Activated CD4-positive, alpha-beta T cell treated with anti-CD3 and anti-CD28 coated beads for 1 hour (primary cell): ENCODE results near the gene PTPRT.
"Not testable (repeated sequence)": the region's sequence is repeated elsewhere in the genome, so short reads cannot be mapped to it uniquely, and the experiment has no call there.

Experiments used
- DNase-seq: peaks from one replicate; pipeline ENCODE4 v3.0.0-alpha.2; 2020

The PTPRT gene

GRCh38 chr20:42901689-42902440 lies 287.8 kb downstream of the PTPRT start:
- DNase-seq = no peak

GRCh38 chr20:42900764-42901163 lies 288.9 kb downstream of the PTPRT start:
- not testable (repeated sequence) for DNase-seq

GRCh38 chr20:42895020-42895419 lies 294.7 kb downstream of the PTPRT start:
- DNase-seq = no peak

DNA sequence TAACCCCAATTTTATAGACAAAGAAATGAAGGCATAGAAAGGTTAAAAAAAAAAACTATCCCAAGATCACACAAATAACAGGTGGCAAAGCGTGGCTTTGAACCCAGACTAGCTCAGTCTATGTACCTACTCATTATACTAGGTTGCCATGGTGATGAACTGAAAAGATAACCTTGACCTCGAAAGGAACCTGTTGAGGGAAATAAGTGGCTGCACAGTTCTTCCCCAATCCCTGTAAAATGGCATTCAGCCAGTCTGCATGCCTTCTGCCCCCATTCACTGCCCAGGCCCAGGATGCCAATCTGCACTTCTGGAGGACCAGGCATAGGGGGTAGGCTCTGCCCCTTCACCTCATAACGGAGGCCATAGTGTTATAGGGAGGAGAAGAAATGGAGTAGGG lies 295.2 kb downstream of the PTPRT start:
- DNase-seq = no peak

DNA sequence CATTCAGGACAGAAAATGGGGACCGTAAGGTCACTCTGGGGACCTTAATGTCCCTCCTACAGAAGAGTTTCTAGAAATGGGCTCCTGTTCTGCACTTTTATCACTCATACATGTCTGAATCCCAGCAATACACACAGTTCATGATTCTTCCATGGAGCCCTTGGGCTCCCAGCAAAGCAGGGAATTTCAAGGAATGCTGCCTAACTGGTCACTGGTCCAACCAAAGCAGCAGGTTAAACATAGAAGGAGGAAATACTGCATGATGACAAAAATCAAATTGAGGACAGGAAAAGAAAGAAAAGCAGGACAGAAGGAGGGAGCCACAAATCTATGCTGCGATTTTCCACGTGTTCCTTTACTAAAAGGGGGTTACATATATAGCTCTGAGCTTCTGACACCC lies 300.2 kb downstream of the PTPRT start:
- DNase-seq = no peak

- DNase-seq = no peak
Observed at GRCh38 chr20:42887281-42887680, 302.4 kb downstream of the PTPRT start.

DNA sequence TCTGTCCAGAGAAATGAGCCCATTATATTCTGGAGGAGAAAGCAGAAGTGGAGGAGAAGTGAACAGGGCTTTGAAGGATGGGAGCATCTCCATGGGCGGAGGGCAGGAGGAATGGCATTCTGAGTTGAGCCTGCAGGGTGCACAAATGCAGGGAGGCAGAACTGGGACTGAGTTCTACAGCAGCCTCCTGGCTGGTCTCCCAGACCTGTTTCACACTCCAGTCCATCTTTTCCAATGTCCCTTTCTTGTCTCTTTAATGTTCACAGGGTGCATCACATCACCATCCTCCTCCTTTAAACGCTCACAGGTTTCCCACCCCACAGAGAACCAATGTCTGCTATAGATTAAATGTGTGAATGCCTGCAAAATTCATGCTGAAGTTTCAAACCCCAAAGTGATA lies 302.9 kb downstream of the PTPRT start:
- no peak for DNase-seq

- DNase-seq = no peak
Observed at GRCh38 chr20:42886046-42886445, 303.7 kb downstream of the PTPRT start.

DNA sequence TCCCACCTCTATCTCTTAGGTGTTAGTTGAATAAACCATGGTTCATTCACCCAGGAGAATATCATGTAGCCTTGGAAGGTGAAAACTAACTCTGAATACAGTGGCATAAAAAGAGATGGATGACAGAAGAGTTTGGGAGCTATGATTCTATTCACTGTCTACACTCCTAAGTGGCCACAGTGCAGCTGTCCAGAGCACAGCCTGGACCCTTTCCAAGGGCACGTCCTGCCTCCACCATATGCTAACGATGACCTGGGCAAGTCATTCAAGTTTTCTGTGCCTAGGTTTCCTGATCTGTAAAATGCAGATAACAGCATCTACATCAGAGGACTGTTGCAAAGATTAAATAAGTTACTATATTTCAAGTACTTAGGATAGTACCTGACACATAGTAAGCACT lies 314.1 kb downstream of the PTPRT start:
- no peak for DNase-seq

DNA sequence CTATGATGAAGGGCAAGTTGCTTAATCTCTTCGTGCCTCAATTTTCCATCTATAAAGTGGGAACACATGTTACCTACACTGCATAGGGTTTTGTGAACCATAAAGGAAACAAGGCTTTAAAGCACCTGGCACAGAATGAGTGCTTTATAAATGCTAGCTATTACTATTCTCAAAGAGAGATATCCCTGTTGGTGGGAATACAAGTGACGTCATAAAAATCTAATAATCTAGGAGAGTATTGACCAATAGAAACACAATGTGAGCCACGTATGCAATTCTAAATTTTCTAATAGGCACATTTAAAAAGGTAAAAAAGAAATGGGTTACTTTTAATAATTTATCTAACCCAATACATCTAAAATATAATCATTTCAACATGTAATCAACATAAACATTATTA lies 316.4 kb downstream of the PTPRT start:
- no peak for DNase-seq

GRCh38 chr20:42864116-42864515 lies 325.6 kb downstream of the PTPRT start:
- no peak for DNase-seq

- no peak for DNase-seq
Observed at GRCh38 chr20:42862446-42862845, 327.3 kb downstream of the PTPRT start.

DNA sequence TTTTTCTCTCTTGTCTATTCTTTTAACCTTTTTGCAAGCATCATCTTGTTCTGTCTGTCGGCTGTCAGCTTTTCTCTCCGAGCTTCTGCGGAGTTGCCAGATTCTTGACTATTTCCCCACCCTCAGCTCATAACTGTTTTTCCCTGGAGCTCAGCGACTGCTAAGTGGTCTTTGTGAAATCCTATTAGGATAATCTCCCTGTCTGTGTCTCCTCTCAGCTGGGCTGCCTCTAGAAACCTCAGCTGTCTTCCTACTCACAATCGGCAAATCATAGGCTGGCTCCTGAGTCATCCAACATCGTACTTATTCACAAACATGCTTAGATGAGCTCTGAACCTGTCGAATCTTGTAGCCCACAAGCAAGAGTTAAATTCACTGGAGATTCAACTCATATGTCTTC lies 332.3 kb downstream of the PTPRT start:
- no peak for DNase-seq

DNA sequence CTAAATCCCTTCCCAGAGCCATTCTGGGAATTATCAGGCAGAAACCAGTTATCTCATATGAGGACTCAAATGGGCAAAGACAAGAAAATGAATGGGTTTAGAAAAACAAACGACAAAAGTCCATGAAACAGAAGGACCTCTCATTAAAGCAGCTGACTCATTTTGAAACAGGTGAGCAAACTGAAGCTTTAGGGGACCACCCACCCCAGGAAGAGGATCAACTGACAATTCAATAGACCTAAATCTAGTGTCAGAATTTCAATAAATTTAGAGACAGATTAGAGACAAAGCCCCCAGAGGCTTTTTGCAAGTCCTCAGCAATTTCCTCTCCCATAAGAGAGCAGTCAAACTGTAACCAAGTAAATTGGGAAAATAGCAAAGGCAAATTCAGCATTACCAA lies 333.8 kb downstream of the PTPRT start:
- DNase-seq = no peak

DNA sequence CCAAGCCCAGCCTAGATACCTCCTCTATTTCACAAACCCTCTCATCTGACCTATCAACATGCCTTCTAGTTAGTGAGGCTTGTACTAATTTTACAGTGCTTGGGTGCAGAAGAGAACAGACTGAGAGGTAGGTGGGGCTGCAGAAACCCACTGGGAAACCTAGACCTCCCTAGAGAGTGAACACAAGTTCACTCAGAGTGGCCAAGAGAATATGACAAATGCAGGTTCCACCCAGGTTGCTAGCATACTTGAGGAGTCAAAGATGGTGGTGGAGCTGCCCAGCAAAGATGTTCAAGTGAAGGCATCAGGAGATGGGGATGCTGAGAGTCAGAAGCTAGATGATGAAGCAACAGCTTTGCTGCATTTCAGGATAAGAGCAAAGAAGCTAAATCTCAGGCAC lies 337.0 kb downstream of the PTPRT start:
- no peak for DNase-seq

GRCh38 chr20:42846784-42847490 lies 342.8 kb downstream of the PTPRT start:
- no peak for DNase-seq

DNA sequence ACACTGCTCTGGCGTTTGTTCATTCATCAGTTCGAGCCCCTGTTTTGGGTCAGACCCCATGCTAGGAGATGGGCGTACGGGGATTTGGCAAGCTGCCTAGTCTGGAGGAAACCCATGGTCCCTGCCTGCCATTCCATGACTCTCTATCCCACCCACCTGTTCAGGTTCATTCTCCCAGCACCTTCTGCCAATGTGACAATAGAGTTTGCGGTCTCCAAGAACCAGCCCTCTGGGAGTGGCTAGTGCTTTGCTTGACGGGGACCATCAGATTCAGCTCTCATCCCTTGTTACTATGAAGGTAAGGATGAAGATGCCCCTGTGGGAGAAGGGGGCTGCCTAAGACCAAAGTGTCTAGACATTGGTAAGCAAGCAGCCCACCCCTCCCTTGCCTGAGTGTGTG lies 345.0 kb downstream of the PTPRT start:
- DNase-seq = no peak

DNA sequence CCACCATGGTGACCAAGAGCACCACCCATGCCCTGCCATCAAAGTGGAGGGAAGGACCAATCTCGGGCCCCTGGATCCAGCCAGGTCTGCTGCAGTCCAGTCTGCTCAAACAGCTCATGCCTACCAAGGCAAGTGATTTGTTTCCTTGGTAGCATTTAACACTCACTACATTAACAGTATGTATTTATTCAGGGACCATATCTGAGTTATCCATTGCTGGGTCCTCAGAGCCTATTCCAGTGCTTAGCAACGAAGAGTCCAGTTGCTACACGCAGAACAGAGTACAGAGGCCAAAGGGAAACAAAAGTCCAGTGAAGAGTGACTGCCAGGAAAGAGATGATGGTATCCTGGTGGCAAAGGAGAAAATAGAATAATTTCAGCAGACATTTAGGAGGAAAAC lies 352.2 kb downstream of the PTPRT start:
- DNase-seq = no peak

- no peak for DNase-seq
Observed at GRCh38 chr20:42836339-42836738, 353.4 kb downstream of the PTPRT start.

GRCh38 chr20:42807876-42808275 lies 381.8 kb downstream of the PTPRT start:
- no peak for DNase-seq

DNA sequence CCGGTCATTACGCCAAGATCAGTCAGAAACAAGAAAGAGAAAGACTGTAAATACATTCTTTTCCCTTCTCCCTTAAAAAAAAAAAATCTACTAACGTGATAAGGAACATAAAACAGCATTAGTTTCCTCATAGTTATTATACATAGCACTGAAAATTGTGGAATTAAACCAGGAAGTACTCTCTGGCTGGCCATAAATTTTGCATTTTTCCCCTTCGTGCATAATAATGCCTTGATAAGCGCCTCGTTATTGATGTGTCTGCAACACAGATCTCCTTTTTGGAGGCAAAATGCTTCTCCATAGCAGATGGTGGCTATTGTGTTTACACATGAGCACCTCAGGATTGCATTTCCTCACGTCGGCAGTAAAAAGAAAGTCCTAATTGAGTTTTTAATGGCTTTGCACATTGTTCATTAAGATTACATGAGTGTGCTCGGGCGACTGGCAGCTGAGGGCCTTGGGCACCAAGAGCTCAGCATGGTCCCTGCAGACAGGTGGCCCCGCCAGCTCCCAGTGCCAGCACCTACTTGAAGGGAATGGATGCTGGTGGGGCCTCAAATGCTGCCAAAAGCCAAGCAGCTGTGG lies 394.5 kb downstream of the PTPRT start:
- no peak for DNase-seq

GRCh38 chr20:42792052-42792451 lies 397.7 kb downstream of the PTPRT start:
- no peak for DNase-seq

DNA sequence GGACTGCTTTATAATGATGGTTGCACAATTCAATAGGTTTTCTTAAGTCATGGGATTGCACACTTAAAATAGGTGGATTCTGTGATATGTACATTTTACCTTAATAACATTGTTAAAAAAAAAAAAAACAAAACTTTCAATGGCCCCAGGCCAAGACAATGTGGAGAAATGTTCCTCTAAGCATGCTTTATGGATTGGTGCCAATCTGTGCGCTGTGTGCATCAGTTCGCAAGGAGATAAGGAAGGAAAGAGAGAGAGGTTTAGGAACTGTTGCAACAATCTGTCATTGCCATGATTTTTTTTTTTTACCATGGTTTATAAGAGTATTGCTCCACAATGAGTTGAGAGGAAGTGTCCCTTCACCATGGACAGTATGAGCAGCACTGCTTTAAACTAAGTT lies 399.6 kb downstream of the PTPRT start:
- DNase-seq = no peak

DNA sequence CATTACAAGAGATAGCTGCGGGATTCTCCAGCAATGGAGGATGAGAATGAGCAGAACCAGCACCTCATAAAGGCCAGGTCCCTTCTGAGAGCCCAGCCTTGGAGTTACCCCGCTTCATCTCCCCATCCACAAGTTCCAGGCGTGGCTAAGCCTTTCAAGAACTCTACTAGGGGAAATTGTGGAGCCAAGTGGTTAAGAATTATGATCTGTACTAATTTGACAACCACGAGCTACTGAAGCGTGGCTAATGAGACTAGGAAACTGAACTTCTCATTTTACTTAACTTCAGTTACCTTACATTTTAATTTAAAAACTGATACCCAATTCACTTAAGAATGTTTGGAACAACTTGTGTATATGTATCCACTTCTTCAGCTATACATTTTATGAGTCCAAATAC lies 401.0 kb downstream of the PTPRT start:
- no peak for DNase-seq
